ENCODE data around the gene MAPK8. TPM values are rescaled to one million over a fixed set of nuclear protein-coding genes. Genes with fewer than 3 reads are reported as not detected.

Gene MAPK8
- total RNA-seq, 1 donor from 2014 or later: 47.4 TPM

GRCh38 chr10:48282829-48283228, 23.6 kb upstream of the MAPK8 start:
- Mint-ChIP-seq H3K27ac (ENCODE audit: unreplicated experiment) (no peak overlapping the region), H3K9me3 (ENCODE audit: unreplicated experiment) (peaks cover 19% of the 10 kb centered on the region), H3K36me3 (ENCODE audit: low read depth, unreplicated experiment) (no peaks in the 10 kb centered on the region), H3K27me3 (ENCODE audit: low read depth, unreplicated experiment) (peaks cover 20% of the 10 kb centered on the region), H3K4me3 (ENCODE audit: unreplicated experiment) (no peak overlapping the region), H3K4me1 (ENCODE audit: low read depth, unreplicated experiment) (peaks cover 7% of the 10 kb centered on the region)
- Histone ChIP-seq H4K20me1 (ENCODE audit: insufficient read depth, low read length) (no peaks in the 10 kb centered on the region), H3K27me3 (ENCODE audit: insufficient read depth, low read length) (peaks cover 9% of the 10 kb centered on the region), H3K4me3 (ENCODE audit: insufficient read depth, low read depth, low read length) (no peak overlapping the region), H3K79me2 (ENCODE audit: insufficient read depth, low read length) (no peaks in the 10 kb centered on the region), H3K4me2 (ENCODE audit: low read length) (no peak overlapping the region), H3K9me3 (ENCODE audit: insufficient read depth, low read depth, low read length) (no peaks in the 10 kb centered on the region), H3K9ac (ENCODE audit: low read length) (no peak overlapping the region), H3K4me1 (ENCODE audit: insufficient read depth, low read length) (no peaks in the 10 kb centered on the region), H2AFZ (ENCODE audit: low read depth, low read length) (no peak overlapping the region), H3K36me3 (ENCODE audit: insufficient read depth, low read length) (no peaks in the 10 kb centered on the region), H3K27ac (ENCODE audit: low read depth, low read length) (no peak overlapping the region)
- FAIRE-seq (no peak), DNase-seq (ENCODE audit: low read depth) (no peak)
- no peak for TF ChIP-seq EZH2 (IDR thresholded peaks at IDR 0.05; ENCODE audit: insufficient read depth, low read length)
- TF ChIP-seq, protein P1, sequence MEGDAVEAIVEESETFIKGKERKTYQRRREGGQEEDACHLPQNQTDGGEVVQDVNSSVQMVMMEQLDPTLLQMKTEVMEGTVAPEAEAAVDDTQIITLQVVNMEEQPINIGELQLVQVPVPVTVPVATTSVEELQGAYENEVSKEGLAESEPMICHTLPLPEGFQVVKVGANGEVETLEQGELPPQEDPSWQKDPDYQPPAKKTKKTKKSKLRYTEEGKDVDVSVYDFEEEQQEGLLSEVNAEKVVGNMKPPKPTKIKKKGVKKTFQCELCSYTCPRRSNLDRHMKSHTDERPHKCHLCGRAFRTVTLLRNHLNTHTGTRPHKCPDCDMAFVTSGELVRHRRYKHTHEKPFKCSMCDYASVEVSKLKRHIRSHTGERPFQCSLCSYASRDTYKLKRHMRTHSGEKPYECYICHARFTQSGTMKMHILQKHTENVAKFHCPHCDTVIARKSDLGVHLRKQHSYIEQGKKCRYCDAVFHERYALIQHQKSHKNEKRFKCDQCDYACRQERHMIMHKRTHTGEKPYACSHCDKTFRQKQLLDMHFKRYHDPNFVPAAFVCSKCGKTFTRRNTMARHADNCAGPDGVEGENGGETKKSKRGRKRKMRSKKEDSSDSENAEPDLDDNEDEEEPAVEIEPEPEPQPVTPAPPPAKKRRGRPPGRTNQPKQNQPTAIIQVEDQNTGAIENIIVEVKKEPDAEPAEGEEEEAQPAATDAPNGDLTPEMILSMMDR (IDR thresholded peaks at IDR 0.05; ENCODE audit: insufficient read depth, low read depth, low read length): no peak

- Mint-ChIP-seq H3K9me3 (ENCODE audit: unreplicated experiment) (peaks cover 19% of the 10 kb centered on the region), H3K27ac (ENCODE audit: unreplicated experiment) (no peak overlapping the region), H3K4me3 (ENCODE audit: unreplicated experiment) (no peak overlapping the region), H3K36me3 (ENCODE audit: low read depth, unreplicated experiment) (no peaks in the 10 kb centered on the region), H3K27me3 (ENCODE audit: low read depth, unreplicated experiment) (peaks cover 18% of the 10 kb centered on the region), H3K4me1 (ENCODE audit: low read depth, unreplicated experiment) (peaks cover 8% of the 10 kb centered on the region)
- H3K9ac ChIP-seq (ENCODE audit: low read length): no peak overlapping the region
- no peaks in the 10 kb centered on the region for H3K4me1 ChIP-seq (ENCODE audit: insufficient read depth, low read length)
- H2AFZ ChIP-seq (ENCODE audit: low read depth, low read length): no peak overlapping the region
- DNase-seq (ENCODE audit: low read depth) (no peak), FAIRE-seq (no peak)
- no peaks in the 10 kb centered on the region for H3K36me3 ChIP-seq (ENCODE audit: insufficient read depth, low read length)
- no peaks in the 10 kb centered on the region for H3K79me2 ChIP-seq (ENCODE audit: insufficient read depth, low read length)
- no peak overlapping the region for H3K4me2 ChIP-seq (ENCODE audit: low read length)
- H3K27me3 ChIP-seq (ENCODE audit: insufficient read depth, low read length): peaks cover 7% of the 10 kb centered on the region
- H3K27ac ChIP-seq (ENCODE audit: low read depth, low read length): no peak overlapping the region
- no peak for TF ChIP-seq EZH2 (IDR thresholded peaks at IDR 0.05; ENCODE audit: insufficient read depth, low read length)
- TF ChIP-seq, protein P1 (IDR thresholded peaks at IDR 0.05; ENCODE audit: insufficient read depth, low read depth, low read length): no peak
- H3K9me3 ChIP-seq (ENCODE audit: insufficient read depth, low read depth, low read length): no peaks in the 10 kb centered on the region
- no peak overlapping the region for H3K4me3 ChIP-seq (ENCODE audit: insufficient read depth, low read depth, low read length)
- no peaks in the 10 kb centered on the region for H4K20me1 ChIP-seq (ENCODE audit: insufficient read depth, low read length)
Measured at GRCh38 chr10:48284002-48284546, 22.4 kb upstream of the MAPK8 start.

- H3K36me3 ChIP-seq (ENCODE audit: insufficient read depth, low read length): no peaks in the 10 kb centered on the region
- H3K27me3 ChIP-seq (ENCODE audit: insufficient read depth, low read length): peaks cover 7% of the 10 kb centered on the region
- FAIRE-seq (no peak), DNase-seq (ENCODE audit: low read depth) (no peak)
- H3K9me3 ChIP-seq (ENCODE audit: insufficient read depth, low read depth, low read length): no peaks in the 10 kb centered on the region
- H3K9ac ChIP-seq (ENCODE audit: low read length): no peak overlapping the region
- Mint-ChIP-seq H3K4me1 (ENCODE audit: low read depth, unreplicated experiment) (peaks cover 13% of the 10 kb centered on the region), H3K27me3 (ENCODE audit: low read depth, unreplicated experiment) (peaks cover 16% of the 10 kb centered on the region), H3K9me3 (ENCODE audit: unreplicated experiment) (peaks cover 17% of the 10 kb centered on the region), H3K36me3 (ENCODE audit: low read depth, unreplicated experiment) (no peaks in the 10 kb centered on the region), H3K27ac (ENCODE audit: unreplicated experiment) (no peak overlapping the region), H3K4me3 (ENCODE audit: unreplicated experiment) (no peak overlapping the region)
- H3K4me1 ChIP-seq (ENCODE audit: insufficient read depth, low read length): no peaks in the 10 kb centered on the region
- H3K79me2 ChIP-seq (ENCODE audit: insufficient read depth, low read length): no peaks in the 10 kb centered on the region
- no peak overlapping the region for H2AFZ ChIP-seq (ENCODE audit: low read depth, low read length)
- TF ChIP-seq, protein P1 (IDR thresholded peaks at IDR 0.05; ENCODE audit: insufficient read depth, low read depth, low read length): no peak
- TF ChIP-seq EZH2 (IDR thresholded peaks at IDR 0.05; ENCODE audit: insufficient read depth, low read length): no peak
- H4K20me1 ChIP-seq (ENCODE audit: insufficient read depth, low read length): no peaks in the 10 kb centered on the region
- H3K4me2 ChIP-seq (ENCODE audit: low read length): no peak overlapping the region
- no peak overlapping the region for H3K27ac ChIP-seq (ENCODE audit: low read depth, low read length)
- no peak overlapping the region for H3K4me3 ChIP-seq (ENCODE audit: insufficient read depth, low read depth, low read length)
Measured at GRCh38 chr10:48284811-48285210, 21.7 kb upstream of the MAPK8 start.
